H9 (cell line): ENCODE data around the gene AMPH. TPM values are rescaled to one million over a fixed set of nuclear protein-coding genes. Genes with fewer than 3 reads are reported as not detected.

ENCODE experiments used
- DNase-seq: peaks from one replicate; pipeline ENCODE4 v3.0.0-alpha.2; 2017
- H2AFZ ChIP-seq: one replicate; pipeline ENCODE4 v1.6.1; 2013; ENCODE audit warnings: mild to moderate bottlenecking, low read length, control low read depth, moderate library complexity
- H2AK5ac ChIP-seq: 2 replicates; pipeline ENCODE4 v1.6.1; 2013; ENCODE audit warnings: low read length, control low read depth, mixed read lengths; ENCODE audit not compliant: insufficient read length
- H2BK120ac ChIP-seq: one replicate; pipeline ENCODE4 v1.6.1; 2013; ENCODE audit warnings: low read depth, mild to moderate bottlenecking, low read length, control low read depth, inconsistent platforms; ENCODE audit not compliant: poor library complexity, severe bottlenecking
- H2BK12ac ChIP-seq: 2 replicates; pipeline ENCODE4 v1.6.1; 2013; ENCODE audit warnings: low read length, control low read depth, mixed read lengths, low read depth; ENCODE audit not compliant: insufficient read length
- H2BK15ac ChIP-seq: 2 replicates; pipeline ENCODE4 v1.6.1; 2013; ENCODE audit warnings: low read depth, low read length, control low read depth
- H2BK20ac ChIP-seq: one replicate; pipeline ENCODE4 v1.6.1; 2013; ENCODE audit warnings: low read depth, mild to moderate bottlenecking, low read length, control low read depth, inconsistent platforms; ENCODE audit not compliant: poor library complexity, severe bottlenecking
- H2BK5ac ChIP-seq: 2 replicates; pipeline ENCODE4 v1.6.1; 2013; ENCODE audit warnings: low read length, control low read depth, mixed read lengths; ENCODE audit not compliant: insufficient read length
- H3K14ac ChIP-seq: 2 replicates; pipeline ENCODE4 v1.6.1; 2013; ENCODE audit warnings: low read length, control low read depth; ENCODE audit not compliant: insufficient read depth
- H3K18ac ChIP-seq: 2 replicates; pipeline ENCODE4 v1.6.1; 2013; ENCODE audit warnings: low read depth, mild to moderate bottlenecking, mixed read lengths, low read length, control low read depth; ENCODE audit not compliant: insufficient read length
- H3K23ac ChIP-seq: 2 replicates; pipeline ENCODE4 v1.6.1; 2013; ENCODE audit warnings: low read length, control low read depth, mixed read lengths, low read depth; ENCODE audit not compliant: insufficient read length
- H3K23me2 ChIP-seq: 2 replicates; pipeline ENCODE4 v1.6.1; 2013; ENCODE audit warnings: low read depth, mild to moderate bottlenecking, mixed read lengths, low read length, control low read depth; ENCODE audit not compliant: insufficient read length, poor library complexity, severe bottlenecking
- H3K27ac ChIP-seq: 2 replicates; pipeline ENCODE4 v1.5.1; 2013; ENCODE audit warnings: low read length, control low read depth, mixed read lengths, low read depth; ENCODE audit not compliant: insufficient read length
- H3K27me3 ChIP-seq: 2 replicates; pipeline ENCODE4 v1.6.1; 2013; ENCODE audit warnings: low read length, control low read depth, inconsistent platforms; ENCODE audit not compliant: insufficient read depth
- H3K4ac ChIP-seq: 2 replicates; pipeline ENCODE4 v1.6.1; 2013; ENCODE audit warnings: low read depth, mild to moderate bottlenecking, control low read depth, inconsistent platforms, low read length, moderate library complexity
- H3K4me1 ChIP-seq: 2 replicates; pipeline ENCODE4 v1.6.1; 2013; ENCODE audit warnings: low read length, control low read depth, inconsistent platforms; ENCODE audit not compliant: insufficient read depth
- H3K4me2 ChIP-seq: 2 replicates; pipeline ENCODE4 v1.6.1; 2013; ENCODE audit warnings: low read length, control low read depth, mixed read lengths; ENCODE audit not compliant: insufficient read length, insufficient read depth
- H3K56ac ChIP-seq: 2 replicates; pipeline ENCODE4 v1.6.1; 2013; ENCODE audit warnings: low read depth, mild to moderate bottlenecking, mixed read lengths, low read length, control low read depth; ENCODE audit not compliant: insufficient read length
- H3K79me1 ChIP-seq: 2 replicates; pipeline ENCODE4 v1.6.1; 2013; ENCODE audit warnings: low read depth, mild to moderate bottlenecking, moderate library complexity, low read length, control low read depth, inconsistent platforms; ENCODE audit not compliant: insufficient read depth, poor library complexity, severe bottlenecking
- H3K79me2 ChIP-seq: 2 replicates; pipeline ENCODE4 v1.6.1; 2013; ENCODE audit warnings: low read length, control low read depth, inconsistent platforms; ENCODE audit not compliant: insufficient read depth
- H3K9ac ChIP-seq: 2 replicates; pipeline ENCODE4 v1.6.1; 2013; ENCODE audit warnings: low read length, control low read depth, mixed read lengths; ENCODE audit not compliant: insufficient read length; ENCODE audit errors: extremely low read depth
- H3K9me3 ChIP-seq: one replicate; pipeline ENCODE4 v1.6.1; 2013; ENCODE audit warnings: low read depth, low read length, inconsistent platforms; ENCODE audit not compliant: control insufficient read depth
- H3T11ph ChIP-seq: one replicate; pipeline ENCODE4 v1.6.1; 2013; ENCODE audit warnings: mild to moderate bottlenecking, low read length, control low read depth, inconsistent platforms
- H4K20me1 ChIP-seq: one replicate; pipeline ENCODE4 v1.6.1; 2013; ENCODE audit not compliant: control insufficient read depth, insufficient read length, insufficient read depth
- H4K5ac ChIP-seq: 2 replicates; pipeline ENCODE4 v1.6.1; 2013; ENCODE audit warnings: low read depth, mild to moderate bottlenecking, mixed read lengths, low read length, control low read depth; ENCODE audit not compliant: insufficient read length
- H4K8ac ChIP-seq: replicated peaks from 2 replicates; pipeline ENCODE4 v1.6.1; 2013; ENCODE audit warnings: low read length, control low read depth, mixed read lengths, low read depth; ENCODE audit not compliant: insufficient read length
- H4K91ac ChIP-seq: 2 replicates; pipeline ENCODE4 v1.6.1; 2013; ENCODE audit warnings: low read depth, mild to moderate bottlenecking, moderate library complexity, mixed read lengths, low read length, control low read depth; ENCODE audit not compliant: insufficient read length
- H3K27ac Mint-ChIP-seq, 3 experiments: 2 replicates in 2 of 3; 3 replicates in 1 of 3; pipeline ENCODE4 v1.8.0; 2020 to 2021; ENCODE audit warnings: mixed read lengths in 3 of 3, mild to moderate bottlenecking in 1 of 3, moderate library complexity in 1 of 3
- H3K27me3 Mint-ChIP-seq: 2 replicates; pipeline ENCODE4 v1.8.0; 2021; ENCODE audit warnings: low read depth, mild to moderate bottlenecking, moderate library complexity, mixed read lengths
- H3K36me3 Mint-ChIP-seq, 3 experiments: 2 replicates in 2 of 3; 3 replicates in 1 of 3; pipeline ENCODE4 v1.8.0; 2020 to 2021; ENCODE audit warnings: low read depth in 3 of 3, mixed read lengths in 3 of 3; ENCODE audit not compliant: insufficient read depth in 1 of 3
- H3K4me1 Mint-ChIP-seq, 2 experiments: 2 replicates each; pipeline ENCODE4 v1.8.0; 2020; ENCODE audit warnings: mixed read lengths in 2 of 2
- H3K4me3 Mint-ChIP-seq, 2 experiments: 2 replicates in 1 of 2; 3 replicates in 1 of 2; pipeline ENCODE4 v1.8.0; 2020 to 2021; ENCODE audit warnings: mild to moderate bottlenecking in 2 of 2, mixed read lengths in 2 of 2, moderate library complexity in 1 of 2
- H3K9me3 Mint-ChIP-seq, 2 experiments: 2 replicates in 1 of 2; 3 replicates in 1 of 2; pipeline ENCODE4 v1.8.0; 2020; ENCODE audit warnings: mild to moderate bottlenecking in 2 of 2, mixed read lengths in 2 of 2, moderate library complexity in 1 of 2
- CTCF ChIP-seq: fragments of 200-600 bp; sonication (generic); conservative IDR thresholded peaks from 3 replicates; pipeline ENCODE4 v1.8.0; 2021; ENCODE audit warnings: antibody characterized with exemption, mild to moderate bottlenecking
- WGBS: extraction: QIAGEN DNeasy Blood & Tissue Kit; methylation state at CpG from one replicate; pipeline ENCODE4 v1.1.7; 2013; ENCODE audit warnings: missing lambda C conversion rate, low lambda C conversion rate, mixed read lengths; ENCODE audit not compliant: insufficient read length; ENCODE audit errors: extremely low coverage; 5-methylcytosine and 5-hydroxymethylcytosine counted together
- total RNA-seq: library from RNA; stranded (reverse); gene quantifications from 2 replicates; pipeline ENCODE4 v1.2.1, GENCODE V29; 2021

Gene AMPH
- total RNA-seq, 1 experiment from 2014 or later: 4.8 TPM

- no peak overlapping the region for H2AK5ac ChIP-seq
- H3K9me3 ChIP-seq: no peaks in the 10 kb centered on the region
- no peak overlapping the region for H4K8ac ChIP-seq
- no peaks in the 10 kb centered on the region for H3K4me1 ChIP-seq
- no peak overlapping the region for H2BK5ac ChIP-seq
- H3K14ac ChIP-seq: no peak overlapping the region
- H4K20me1 ChIP-seq: no peaks in the 10 kb centered on the region
- TF ChIP-seq CTCF: no peak
- DNase-seq: no peak
- no peak overlapping the region for H3K4ac ChIP-seq
- H4K91ac ChIP-seq: no peak overlapping the region
- H2AFZ ChIP-seq: no peak overlapping the region
- no peak overlapping the region for H3K4me2 ChIP-seq
- H3K18ac ChIP-seq: no peak overlapping the region
- H3T11ph ChIP-seq: no peak overlapping the region
- H3K27ac Mint-ChIP-seq: no peak overlapping the region
- H3K4me3 Mint-ChIP-seq: no peak overlapping the region
- no peak overlapping the region for H3K9ac ChIP-seq
- no peak overlapping the region for H3K27ac ChIP-seq
- H3K23ac ChIP-seq: no peak overlapping the region
- WGBS: no CpG with 5 or more reads among the region's 3 CpGs
- no peak overlapping the region for H2BK20ac ChIP-seq
- no peaks in the 10 kb centered on the region for H3K23me2 ChIP-seq
- H3K79me1 ChIP-seq: no peaks in the 10 kb centered on the region
- H2BK120ac ChIP-seq: no peak overlapping the region
- no peak overlapping the region for H3K56ac ChIP-seq
- H3K27me3 ChIP-seq: no peaks in the 10 kb centered on the region
- no peak overlapping the region for H2BK12ac ChIP-seq
- H3K9me3 Mint-ChIP-seq: no peaks in the 10 kb centered on the region
- H3K4me1 Mint-ChIP-seq: peaks cover 4% of the 10 kb centered on the region in 2 experiments; a peak in 1 of 4 replicates
- H3K36me3 Mint-ChIP-seq: no peaks in the 10 kb centered on the region
- H4K5ac ChIP-seq: no peak overlapping the region
- H2BK15ac ChIP-seq: no peak overlapping the region
- no peaks in the 10 kb centered on the region for H3K79me2 ChIP-seq
- no peaks in the 10 kb centered on the region; the same call in 1 of the 2 replicates for H3K27me3 Mint-ChIP-seq
Measured at GRCh38 chr7:38413784-38414183, 217.4 kb downstream of the AMPH start.
